ENCODE data around the gene OTOG.

GRCh38 chr11:17611503-17612220 is 64.6 kb downstream of the OTOG start:
- TF ChIP-seq, protein P1, sequence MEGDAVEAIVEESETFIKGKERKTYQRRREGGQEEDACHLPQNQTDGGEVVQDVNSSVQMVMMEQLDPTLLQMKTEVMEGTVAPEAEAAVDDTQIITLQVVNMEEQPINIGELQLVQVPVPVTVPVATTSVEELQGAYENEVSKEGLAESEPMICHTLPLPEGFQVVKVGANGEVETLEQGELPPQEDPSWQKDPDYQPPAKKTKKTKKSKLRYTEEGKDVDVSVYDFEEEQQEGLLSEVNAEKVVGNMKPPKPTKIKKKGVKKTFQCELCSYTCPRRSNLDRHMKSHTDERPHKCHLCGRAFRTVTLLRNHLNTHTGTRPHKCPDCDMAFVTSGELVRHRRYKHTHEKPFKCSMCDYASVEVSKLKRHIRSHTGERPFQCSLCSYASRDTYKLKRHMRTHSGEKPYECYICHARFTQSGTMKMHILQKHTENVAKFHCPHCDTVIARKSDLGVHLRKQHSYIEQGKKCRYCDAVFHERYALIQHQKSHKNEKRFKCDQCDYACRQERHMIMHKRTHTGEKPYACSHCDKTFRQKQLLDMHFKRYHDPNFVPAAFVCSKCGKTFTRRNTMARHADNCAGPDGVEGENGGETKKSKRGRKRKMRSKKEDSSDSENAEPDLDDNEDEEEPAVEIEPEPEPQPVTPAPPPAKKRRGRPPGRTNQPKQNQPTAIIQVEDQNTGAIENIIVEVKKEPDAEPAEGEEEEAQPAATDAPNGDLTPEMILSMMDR (IDR thresholded peaks at IDR 0.05): no peak
- no peak for TF ChIP-seq EZH2 (IDR thresholded peaks at IDR 0.05; ENCODE audit: borderline replicate concordance, insufficient read depth, low read depth, low read length, poor library complexity, severe bottlenecking)
